CD4-positive, alpha-beta T cell treated with Interferon alpha-2 for 1 hour (primary cell): ENCODE measurements around the gene GPANK1.
A peak's percentile ranks its signal among the peaks of the same experiment; 100 is the strongest.
"Not testable (repeated sequence)": the region's sequence is repeated elsewhere in the genome, so short reads cannot be mapped to it uniquely, and the experiment has no call there.

Experiments
- DNase-seq, 2 donors: peaks; one replicate each; pipeline ENCODE4 v3.0.0-alpha.2; 2020 to 2022

The GPANK1 gene

GRCh38 chr6:31664790-31665500 is at the start of gene GPANK1:
TSS of gene GPANK1 (minus strand) at chr6:31664997. CDS start at chr6:31664478, 519 bp downstream.
- peak; percentile 92 to 94 for DNase-seq

GRCh38 chr6:31713991-31714684 is 49.3 kb upstream of the GPANK1 start:
- DNase-seq: no peak

- no peak for DNase-seq
Observed at GRCh38 chr6:31713465-31713864, 48.7 kb upstream of the GPANK1 start.

GRCh38 chr6:31712296-31712695 is 47.5 kb upstream of the GPANK1 start:
- peak; percentile 31 to 33 for DNase-seq

GRCh38 chr6:31711233-31711632 is 46.4 kb upstream of the GPANK1 start:
- DNase-seq: no peak

- DNase-seq: no peak
Observed at GRCh38 chr6:31710523-31711219, 45.9 kb upstream of the GPANK1 start.

GRCh38 chr6:31709157-31709556 is 44.4 kb upstream of the GPANK1 start:
- DNase-seq: not testable (repeated sequence)

GRCh38 chr6:31708224-31708623 is 43.4 kb upstream of the GPANK1 start:
- no peak for DNase-seq

GRCh38 chr6:31707701-31708100 is 42.9 kb upstream of the GPANK1 start:
- no peak for DNase-seq

- DNase-seq: no peak
Observed at GRCh38 chr6:31706599-31706998, 41.8 kb upstream of the GPANK1 start, which contains the start of gene LY6G6F. TSS of gene LY6G6F (plus strand) at chr6:31706866. CDS start at chr6:31706907, 41 bp downstream.

- DNase-seq: no peak
Observed at GRCh38 chr6:31705931-31706330, 41.1 kb upstream of the GPANK1 start.

- peak; percentile 98 for DNase-seq
Observed at GRCh38 chr6:31702819-31703716, 38.3 kb upstream of the GPANK1 start, which contains the start of gene ABHD16A. TSS of gene ABHD16A (minus strand) at chr6:31703324. CDS start at chr6:31703281, 43 bp downstream.

GRCh38 chr6:31702405-31702818 is 37.6 kb upstream of the GPANK1 start:
- no peak for DNase-seq

GRCh38 chr6:31701666-31702404 is 37.0 kb upstream of the GPANK1 start:
- DNase-seq: no peak

GRCh38 chr6:31700740-31701401 is 36.1 kb upstream of the GPANK1 start:
- DNase-seq: no peak

- DNase-seq: no peak
Observed at GRCh38 chr6:31697555-31697954, 32.8 kb upstream of the GPANK1 start.

GRCh38 chr6:31693535-31693934 is 28.7 kb upstream of the GPANK1 start:
- no peak for DNase-seq

- DNase-seq: no peak
Observed at GRCh38 chr6:31692886-31693285, 28.1 kb upstream of the GPANK1 start.

GRCh38 chr6:31692353-31692752 is 27.6 kb upstream of the GPANK1 start:
- no peak for DNase-seq

- DNase-seq: no peak
Observed at GRCh38 chr6:31691564-31692108, 26.8 kb upstream of the GPANK1 start.

GRCh38 chr6:31691078-31691463 is 26.3 kb upstream of the GPANK1 start:
- no peak for DNase-seq
